HCT116 (cell line): Measurements from ENCODE around the gene DPH3. TPM values are rescaled to one million over a fixed set of nuclear protein-coding genes. Genes with fewer than 3 reads are reported as not detected.

ENCODE experiments used
- ATAC-seq: fragments of 200-7000 bp; cut with Tn5 transposase; 2 replicates; pipeline ENCODE4 v1.9.1; 2020; ENCODE audit warnings: mild to moderate bottlenecking, moderate library complexity
- BruUV-seq: library from RNA; stranded (reverse); fragments of 400-500 nt; replicated peaks from 2 replicates; lab custom pipeline; 2021; lab: Mats Ljungman, UMichigan
- CTCF ChIA-PET: fragments of 300-600 bp; sonication (Branson Sonifier 250); formaldehyde crosslinking; loops from one replicate; lab custom pipeline; 2021; ENCODE audit warnings: antibody characterized with exemption; lab: Charles Lee
- POLR2A ChIA-PET: fragments of 300-600, 350-600 bp; sonication (Branson Sonifier 250); formaldehyde crosslinking; loops from one replicate; lab custom pipeline; 2021; ENCODE audit warnings: antibody characterized with exemption; lab: Charles Lee
- RAD21 ChIA-PET, 2 experiments: fragments of 300-600 bp; sonication (Branson Sonifier 250); formaldehyde crosslinking; loops; one replicate each; lab custom pipeline; 2023; ENCODE audit warnings: low total read pairs in 2 of 2; ENCODE audit not compliant: uncharacterized antibody in 2 of 2, unreplicated experiment in 2 of 2, low non-redundant PET in 1 of 2; lab: Charles Lee
- DNase-seq: peaks from one replicate; pipeline ENCODE4 v3.0.0-alpha.2; 2010; ENCODE audit warnings: low read depth, low spot score
- H2AFZ ChIP-seq: fragments of 200-600 bp; shearing (Covaris generic), sonication (generic); 2 replicates; pipeline ENCODE4 v1.6.1; 2017; ENCODE audit warnings: low read depth, mixed run types, mixed read lengths, antibody characterized with exemption, low read length; ENCODE audit not compliant: poor library complexity, severe bottlenecking
- H3K27ac ChIP-seq: 2 replicates; pipeline ENCODE4 v1.5.1; 2012; ENCODE audit warnings: low read depth, low read length
- H3K27me3 ChIP-seq: fragments of 200-600 bp; sonication (generic); 2 replicates; pipeline ENCODE4 v1.6.1; 2016; ENCODE audit warnings: mixed run types, low read length, mixed read lengths; ENCODE audit not compliant: insufficient read depth
- H3K36me3 ChIP-seq, 2 experiments: fragments of 200-500 bp in 1 of 2; fragments of 200-600 bp in 1 of 2; sonication (Bioruptor generic) in 1 of 2; sonication (generic) in 1 of 2; 2 replicates each; pipeline versions ENCODE4 v1.5.1 to v1.6.1; 2014 to 2016; ENCODE audit warnings: low read length in 2 of 2, inconsistent platforms in 1 of 2, mixed read lengths in 1 of 2, mixed run types in 1 of 2; ENCODE audit not compliant: insufficient read depth in 2 of 2, control insufficient read depth in 1 of 2
- H3K4me1 ChIP-seq, 2 experiments: fragments of 200-600 bp in 1 of 2; sonication (generic) in 1 of 2; 2 replicates each; pipeline versions ENCODE4 v1.5.1 to v1.6.1; 2012 to 2017; ENCODE audit warnings: low read length in 2 of 2, inconsistent platforms in 1 of 2, mild to moderate bottlenecking in 1 of 2, mixed read lengths in 1 of 2, mixed run types in 1 of 2, moderate library complexity in 1 of 2; ENCODE audit not compliant: insufficient read depth in 2 of 2, control insufficient read depth in 1 of 2
- H3K4me2 ChIP-seq: fragments of 200-600 bp; sonication (generic); 2 replicates; pipeline ENCODE4 v1.6.1; 2017; ENCODE audit warnings: mixed run types, low read length, mixed read lengths
- H3K4me3 ChIP-seq, 2 experiments: fragments of 200-600 bp in 1 of 2; sonication (generic) in 1 of 2; replicated peaks in 1 of 2; 2 replicates each; pipeline ENCODE4 v1.5.1; 2011 to 2016; ENCODE audit warnings: low read length in 2 of 2, control low read depth in 1 of 2, low read depth in 1 of 2, mild to moderate bottlenecking in 1 of 2, mixed read lengths in 1 of 2, mixed run types in 1 of 2
- H3K79me2 ChIP-seq: fragments of 200-600 bp; sonication (generic); 2 replicates; pipeline ENCODE4 v1.6.1; 2017; ENCODE audit warnings: mild to moderate bottlenecking, mixed run types, low read length, moderate library complexity, mixed read lengths; ENCODE audit not compliant: insufficient read depth
- H3K9ac ChIP-seq: fragments of 200-600 bp; sonication (generic); 2 replicates; pipeline ENCODE4 v1.6.1; 2016; ENCODE audit warnings: low read length, mixed read lengths
- H3K9me2 ChIP-seq: fragments of 200-600 bp; sonication (generic), shearing (Covaris generic); 2 replicates; pipeline ENCODE4 v1.6.1; 2017; ENCODE audit warnings: mixed run types, mild to moderate bottlenecking, moderate library complexity; ENCODE audit not compliant: insufficient read depth
- H3K9me3 ChIP-seq, 2 experiments: fragments of 200-500 bp in 1 of 2; fragments of 200-600 bp in 1 of 2; sonication (Bioruptor generic) in 1 of 2; sonication (generic) in 1 of 2; 2 replicates each; pipeline ENCODE4 v1.6.1; 2014 to 2017; ENCODE audit warnings: low read length in 2 of 2, mixed read lengths in 2 of 2, inconsistent platforms in 1 of 2, low read depth in 1 of 2, mild to moderate bottlenecking in 1 of 2, mixed run types in 1 of 2, moderate library complexity in 1 of 2; ENCODE audit not compliant: control insufficient read depth in 1 of 2, insufficient read depth in 1 of 2
- H4K20me1 ChIP-seq: fragments of 200-600 bp; sonication (generic), shearing (Covaris generic); 2 replicates; pipeline ENCODE4 v1.6.1; 2017; ENCODE audit warnings: mixed run types, mild to moderate bottlenecking, moderate library complexity; ENCODE audit not compliant: insufficient read depth
- CBX3 ChIP-seq: IDR thresholded peaks from 2 replicates; pipeline ENCODE4 v1.6.1; 2012; ENCODE audit warnings: low read depth
- CEBPB ChIP-seq: IDR thresholded peaks from 2 replicates; pipeline ENCODE4 v1.6.1; 2012; ENCODE audit warnings: low read depth
- EZH2 ChIP-seq: fragments of 200-600 bp; sonication (generic); IDR thresholded peaks from 2 replicates; pipeline ENCODE4 v1.6.1; 2017; ENCODE audit warnings: antibody characterized with exemption, mixed run types
- EZH2phosphoT487 ChIP-seq: fragments of 200-600 bp; IDR thresholded peaks from 2 replicates; pipeline ENCODE4 v1.6.1; 2018; ENCODE audit warnings: antibody characterized with exemption, borderline replicate concordance
- FOSL1 ChIP-seq: IDR thresholded peaks from 2 replicates; pipeline ENCODE4 v1.6.1; 2012; ENCODE audit warnings: low read depth
- POLR2A ChIP-seq: IDR thresholded peaks from 2 replicates; pipeline ENCODE4 v1.7.0; 2011; ENCODE audit warnings: borderline replicate concordance; ENCODE audit not compliant: insufficient read depth, insufficient read length; ENCODE audit errors: extremely low read depth
- POLR2AphosphoS5 ChIP-seq: IDR thresholded peaks from 2 replicates; pipeline ENCODE4 v1.6.1; 2011; ENCODE audit warnings: mild to moderate bottlenecking, low read depth, low read length, moderate library complexity
- RAD21 ChIP-seq: IDR thresholded peaks from 2 replicates; pipeline ENCODE4 v1.6.1; 2012; ENCODE audit warnings: low read depth, mild to moderate bottlenecking
- SRF ChIP-seq: IDR thresholded peaks from 2 replicates; pipeline ENCODE4 v1.6.1; 2012; ENCODE audit warnings: low read depth
- TCF7L2 ChIP-seq: IDR thresholded peaks from 2 replicates; pipeline ENCODE4 v1.7.0; 2011; ENCODE audit warnings: borderline replicate concordance, inconsistent platforms; ENCODE audit not compliant: insufficient read depth, insufficient read length; ENCODE audit errors: extremely low read depth
- ZFX ChIP-seq: fragments of 450-650 bp; IDR thresholded peaks from 2 replicates; pipeline ENCODE4 v1.6.1; 2017
- intact Hi-C: fragments of 100-400 bp; cut with micrococcal nuclease; formaldehyde crosslinking; loops from 2 replicates; pipeline ENCODE4 v1.10.0; 2022
- total RNA-seq: library from RNA; stranded (reverse); gene quantifications from one replicate; pipeline ENCODE4 v1.2.1, GENCODE V29; 2021; ENCODE audit not compliant: unreplicated experiment
- TF ChIP-seq, protein P1 (sequence below): IDR thresholded peaks from 2 replicates; pipeline ENCODE4 v1.6.1; 2012
- TF ChIP-seq, protein P2 (sequence below), 3 experiments: fragments of 200-600 bp in 1 of 3; sonication (generic) in 1 of 3; IDR thresholded peaks in 2 of 3; conservative IDR thresholded peaks in 1 of 3; 2 replicates each; pipeline ENCODE4 v1.5.1; 2012 to 2017; ENCODE audit warnings: low read depth in 2 of 3, low read length in 2 of 3, antibody characterized with exemption in 1 of 3, borderline replicate concordance in 1 of 3, control low read depth in 1 of 3, mild to moderate bottlenecking in 1 of 3, mixed read lengths in 1 of 3, mixed run types in 1 of 3, moderate library complexity in 1 of 3; ENCODE audit not compliant: insufficient read depth in 1 of 3
- TF ChIP-seq, protein P3 (sequence below): IDR thresholded peaks from 2 replicates; pipeline ENCODE4 v1.6.1; 2011; ENCODE audit warnings: mild to moderate bottlenecking, low read length, moderate library complexity; ENCODE audit not compliant: insufficient replicate concordance; ENCODE audit errors: extremely low read depth

The DPH3 gene
- total RNA-seq, 1 experiment from 2014 or later: 13.8 TPM

- TF ChIP-seq POLR2AphosphoS5 (no peak), TCF7L2 (no peak), POLR2A (no peak), RAD21 (no peak)
These were observed 9.1 kb upstream of the DPH3 start (continued) for GRCh38 chr3:16273867-16274266.

- BruUV-seq: no TSS peak
- H3K79me2 ChIP-seq: peaks cover 22% of the 10 kb centered on the region
- no peak overlapping the region for H3K4me3 ChIP-seq
- POLR2A ChIA-PET: no interaction called here
- CTCF ChIA-PET: no interaction called here
- H3K27me3 ChIP-seq: no peaks in the 10 kb centered on the region
- no peak overlapping the region for H3K27ac ChIP-seq
- H3K9me2 ChIP-seq: no peaks in the 10 kb centered on the region
- no peak overlapping the region for H2AFZ ChIP-seq
- TF ChIP-seq, protein P1, sequence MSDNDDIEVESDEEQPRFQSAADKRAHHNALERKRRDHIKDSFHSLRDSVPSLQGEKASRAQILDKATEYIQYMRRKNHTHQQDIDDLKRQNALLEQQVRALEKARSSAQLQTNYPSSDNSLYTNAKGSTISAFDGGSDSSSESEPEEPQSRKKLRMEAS: no peak
- TF ChIP-seq EZH2phosphoT487 (no peak), CBX3 (no peak), FOSL1 (no peak), CEBPB (no peak), ZFX (no peak), SRF (no peak), EZH2 (no peak), POLR2A (no peak)
- TF ChIP-seq, protein P2, sequence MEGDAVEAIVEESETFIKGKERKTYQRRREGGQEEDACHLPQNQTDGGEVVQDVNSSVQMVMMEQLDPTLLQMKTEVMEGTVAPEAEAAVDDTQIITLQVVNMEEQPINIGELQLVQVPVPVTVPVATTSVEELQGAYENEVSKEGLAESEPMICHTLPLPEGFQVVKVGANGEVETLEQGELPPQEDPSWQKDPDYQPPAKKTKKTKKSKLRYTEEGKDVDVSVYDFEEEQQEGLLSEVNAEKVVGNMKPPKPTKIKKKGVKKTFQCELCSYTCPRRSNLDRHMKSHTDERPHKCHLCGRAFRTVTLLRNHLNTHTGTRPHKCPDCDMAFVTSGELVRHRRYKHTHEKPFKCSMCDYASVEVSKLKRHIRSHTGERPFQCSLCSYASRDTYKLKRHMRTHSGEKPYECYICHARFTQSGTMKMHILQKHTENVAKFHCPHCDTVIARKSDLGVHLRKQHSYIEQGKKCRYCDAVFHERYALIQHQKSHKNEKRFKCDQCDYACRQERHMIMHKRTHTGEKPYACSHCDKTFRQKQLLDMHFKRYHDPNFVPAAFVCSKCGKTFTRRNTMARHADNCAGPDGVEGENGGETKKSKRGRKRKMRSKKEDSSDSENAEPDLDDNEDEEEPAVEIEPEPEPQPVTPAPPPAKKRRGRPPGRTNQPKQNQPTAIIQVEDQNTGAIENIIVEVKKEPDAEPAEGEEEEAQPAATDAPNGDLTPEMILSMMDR (IDR thresholded peaks at IDR 0.05 in 2 of 3, conservative IDR thresholded peaks at IDR 0.05 in 1 of 3; ENCODE audit: borderline replicate concordance in 1 of 3, insufficient read depth in 1 of 3, low read depth in 2 of 3, low read length in 2 of 3): no peak
- TF ChIP-seq, protein P3, sequence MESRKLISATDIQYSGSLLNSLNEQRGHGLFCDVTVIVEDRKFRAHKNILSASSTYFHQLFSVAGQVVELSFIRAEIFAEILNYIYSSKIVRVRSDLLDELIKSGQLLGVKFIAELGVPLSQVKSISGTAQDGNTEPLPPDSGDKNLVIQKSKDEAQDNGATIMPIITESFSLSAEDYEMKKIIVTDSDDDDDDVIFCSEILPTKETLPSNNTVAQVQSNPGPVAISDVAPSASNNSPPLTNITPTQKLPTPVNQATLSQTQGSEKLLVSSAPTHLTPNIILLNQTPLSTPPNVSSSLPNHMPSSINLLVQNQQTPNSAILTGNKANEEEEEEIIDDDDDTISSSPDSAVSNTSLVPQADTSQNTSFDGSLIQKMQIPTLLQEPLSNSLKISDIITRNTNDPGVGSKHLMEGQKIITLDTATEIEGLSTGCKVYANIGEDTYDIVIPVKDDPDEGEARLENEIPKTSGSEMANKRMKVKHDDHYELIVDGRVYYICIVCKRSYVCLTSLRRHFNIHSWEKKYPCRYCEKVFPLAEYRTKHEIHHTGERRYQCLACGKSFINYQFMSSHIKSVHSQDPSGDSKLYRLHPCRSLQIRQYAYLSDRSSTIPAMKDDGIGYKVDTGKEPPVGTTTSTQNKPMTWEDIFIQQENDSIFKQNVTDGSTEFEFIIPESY: no peak
- no peak for ATAC-seq
- no peak overlapping the region for H3K4me2 ChIP-seq
- no peaks in the 10 kb centered on the region for H3K9me3 ChIP-seq
- no peak overlapping the region for H3K9ac ChIP-seq
- intact Hi-C loops: no loop called here
- RAD21 ChIA-PET: no interaction called here
- no peaks in the 10 kb centered on the region for H3K4me1 ChIP-seq
- no peak for DNase-seq
- H4K20me1 ChIP-seq: no peaks in the 10 kb centered on the region
- peaks cover 9 to 37% of the 10 kb centered on the region in 2 experiments; a peak in 3 of 4 replicates for H3K36me3 ChIP-seq
These were observed 7.8 kb upstream of the DPH3 start for GRCh38 chr3:16272588-16272987.
